Dendritic cell treated with granulocyte-macrophage colony-stimulating factor and Interleukin-4, amounts not matched to agents 40 ng/mL and 50 ng/mL, for 4 days (primary cell): ENCODE results near the gene CALML4.

Experiments used
- H3K27ac Mint-ChIP-seq: one replicate; pipeline ENCODE4 v1.8.0; 2022; ENCODE audit warnings: mild to moderate bottlenecking, mixed read lengths
- H3K27me3 Mint-ChIP-seq: one replicate; pipeline ENCODE4 v1.8.0; 2022; ENCODE audit warnings: mild to moderate bottlenecking, mixed read lengths
- H3K36me3 Mint-ChIP-seq: one replicate; pipeline ENCODE4 v1.8.0; 2022; ENCODE audit warnings: low read depth, mixed read lengths
- H3K4me1 Mint-ChIP-seq: one replicate; pipeline ENCODE4 v1.8.0; 2022; ENCODE audit warnings: low read depth, mixed read lengths
- H3K4me3 Mint-ChIP-seq: one replicate; pipeline ENCODE4 v1.8.0; 2022; ENCODE audit warnings: mild to moderate bottlenecking, moderate library complexity, mixed read lengths
- H3K9me3 Mint-ChIP-seq: one replicate; pipeline ENCODE4 v1.8.0; 2022; ENCODE audit warnings: mixed read lengths
- intact Hi-C: fragments of 100-400 bp; cut with micrococcal nuclease; formaldehyde crosslinking; loops from one replicate; pipeline ENCODE4 v1.15.0; 2022

CALML4 gene

DNA sequence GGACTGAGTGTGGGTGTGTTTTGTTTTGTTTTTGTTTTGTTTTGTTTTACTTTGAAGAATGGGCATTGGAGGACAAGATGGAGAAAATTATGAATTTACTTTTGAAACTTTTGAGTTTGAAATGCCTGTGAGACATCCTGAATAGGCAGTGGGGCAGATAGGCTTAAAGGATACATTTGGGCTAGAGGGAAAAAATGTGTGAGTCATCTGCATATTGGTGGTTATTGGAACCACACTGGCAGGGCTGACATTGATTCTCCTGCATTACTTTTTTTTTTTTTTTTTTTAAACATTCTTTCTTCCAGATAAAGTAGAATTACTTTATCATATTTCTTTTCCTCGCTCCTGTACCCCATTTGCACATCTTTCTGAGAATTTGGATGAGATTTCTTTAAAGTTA is 56.1 kb downstream of the CALML4 start:
- Mint-ChIP-seq H3K4me3 (no peak overlapping the region), H3K27ac (no peak overlapping the region), H3K4me1 (peaks cover 28% of the 10 kb centered on the region), H3K9me3 (no peaks in the 10 kb centered on the region), H3K27me3 (no peaks in the 10 kb centered on the region), H3K36me3 (peaks cover 70% of the 10 kb centered on the region)
- intact Hi-C loops = no loop called here

DNA sequence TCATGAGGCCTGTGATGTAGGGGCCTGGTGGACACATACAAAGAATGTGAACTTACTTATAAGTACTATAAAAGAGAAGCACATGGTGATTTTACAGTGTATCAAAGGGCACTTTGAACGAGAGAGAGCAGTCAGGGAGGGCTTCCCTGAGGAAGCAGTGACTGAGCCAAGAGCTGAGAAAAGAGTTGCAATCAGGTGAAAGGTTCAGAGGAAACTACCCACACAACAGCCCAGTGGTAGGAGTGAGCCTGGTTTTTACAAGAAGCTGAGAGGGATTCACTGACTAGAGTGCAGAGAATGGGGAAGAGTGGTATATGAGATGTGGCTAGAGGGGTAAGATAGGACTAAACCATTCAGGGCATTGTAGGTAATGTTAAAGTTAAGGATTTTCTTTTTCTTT is 57.1 kb downstream of the CALML4 start:
- peak overlapping the region; percentile 41 for H3K27ac Mint-ChIP-seq
- H3K36me3 Mint-ChIP-seq = peaks cover 73% of the 10 kb centered on the region
- H3K4me1 Mint-ChIP-seq = peaks cover 28% of the 10 kb centered on the region
- H3K27me3 Mint-ChIP-seq = no peaks in the 10 kb centered on the region
- no peaks in the 10 kb centered on the region for H3K9me3 Mint-ChIP-seq
- no peak overlapping the region for H3K4me3 Mint-ChIP-seq
- intact Hi-C loops = no loop called here

DNA sequence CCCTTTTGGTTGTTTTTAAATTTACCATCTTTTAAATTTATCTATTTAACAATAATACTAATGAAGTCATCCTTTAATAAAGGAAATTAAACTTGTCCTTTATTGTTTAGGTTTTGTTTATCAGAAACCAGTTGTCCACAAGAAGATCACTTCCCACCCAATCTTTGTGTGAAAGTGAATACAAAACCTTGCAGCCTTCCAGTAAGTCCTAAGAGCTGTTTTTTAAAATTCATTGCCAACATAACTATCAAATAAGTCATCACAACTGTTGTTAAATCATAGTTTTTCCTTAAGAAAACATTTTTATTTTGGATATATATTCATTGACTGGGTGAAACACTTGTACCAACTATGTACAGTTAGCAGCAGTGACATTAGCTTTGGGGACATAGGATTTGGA is 59.4 kb downstream of the CALML4 start:
- Mint-ChIP-seq H3K36me3 (peaks cover 56% of the 10 kb centered on the region), H3K4me1 (peaks cover 19% of the 10 kb centered on the region), H3K27ac (no peak overlapping the region), H3K9me3 (no peaks in the 10 kb centered on the region), H3K4me3 (no peak overlapping the region), H3K27me3 (no peaks in the 10 kb centered on the region)
- intact Hi-C loops = no loop called here

DNA sequence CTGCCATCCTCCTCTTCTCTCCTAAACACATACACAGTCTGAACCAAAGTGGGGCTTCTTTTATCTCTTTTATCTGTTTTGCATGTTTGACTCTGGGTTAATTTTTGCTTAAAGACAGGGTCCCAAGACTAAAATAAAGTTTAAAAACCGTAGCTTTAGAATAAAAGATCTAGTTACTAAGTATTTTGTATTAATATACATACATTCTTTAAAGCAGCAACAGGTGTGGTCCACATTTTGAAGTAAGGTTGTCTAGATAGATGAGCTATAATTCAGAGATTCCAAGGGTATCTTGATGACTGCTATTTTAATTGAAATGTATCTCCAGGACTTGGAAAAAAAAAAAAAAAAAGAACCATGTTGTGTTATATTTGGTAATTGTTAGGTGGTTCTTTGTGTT is 61.3 kb downstream of the CALML4 start:
- peaks cover 13% of the 10 kb centered on the region for H3K4me1 Mint-ChIP-seq
- peaks cover 47% of the 10 kb centered on the region for H3K36me3 Mint-ChIP-seq
- no peaks in the 10 kb centered on the region for H3K27me3 Mint-ChIP-seq
- intact Hi-C loops = no loop called here
- no peaks in the 10 kb centered on the region for H3K9me3 Mint-ChIP-seq
- H3K4me3 Mint-ChIP-seq = no peak overlapping the region
- no peak overlapping the region for H3K27ac Mint-ChIP-seq

DNA sequence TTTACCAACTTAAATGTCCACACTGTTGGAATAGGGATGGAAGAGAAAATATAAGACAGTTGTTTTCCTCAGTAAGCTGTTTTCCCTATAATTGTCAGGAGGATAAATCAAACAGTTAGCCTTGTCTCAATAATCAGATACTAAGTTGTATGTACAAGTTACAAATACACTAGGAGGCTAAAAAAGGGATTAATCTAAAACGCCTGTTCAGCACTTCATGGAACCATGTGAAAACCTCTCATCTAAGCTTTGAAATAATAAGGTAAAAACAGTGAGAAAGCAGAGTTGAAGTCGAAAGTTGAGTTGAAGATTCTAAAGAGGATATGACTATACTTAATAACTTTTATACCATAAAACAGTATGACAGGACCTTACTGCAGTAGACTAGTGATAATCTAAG is 62.0 kb downstream of the CALML4 start:
- Mint-ChIP-seq H3K4me3 (no peak overlapping the region), H3K36me3 (peaks cover 46% of the 10 kb centered on the region), H3K27ac (no peak overlapping the region), H3K27me3 (no peaks in the 10 kb centered on the region), H3K4me1 (peaks cover 11% of the 10 kb centered on the region), H3K9me3 (no peaks in the 10 kb centered on the region)
- intact Hi-C loops = no loop called here
